Large intestine (tissue), 3 donors: ENCODE data around the gene EBF3. TPM values are rescaled to one million over a fixed set of nuclear protein-coding genes. Genes with fewer than 3 reads are reported as not detected.

Experiments
- DNase-seq, 2 donors: peaks; one replicate each; pipeline versions ENCODE4 v3.0.0 to v3.0.0-alpha.2; 2013
- H3K27ac ChIP-seq: one replicate; pipeline ENCODE4 v1.5.1; 2013; ENCODE audit warnings: low read length
- H3K27me3 ChIP-seq: 2 replicates; pipeline ENCODE4 v1.6.1; 2013; ENCODE audit warnings: low read length; ENCODE audit not compliant: control insufficient read depth, insufficient read depth
- H3K36me3 ChIP-seq: 2 replicates; pipeline ENCODE4 v1.6.1; 2013; ENCODE audit warnings: low read length; ENCODE audit not compliant: control insufficient read depth, insufficient read depth
- H3K4me1 ChIP-seq: one replicate; pipeline ENCODE4 v1.6.1; 2013; ENCODE audit warnings: low read length; ENCODE audit not compliant: control insufficient read depth, insufficient read depth
- H3K4me3 ChIP-seq: one replicate; pipeline ENCODE4 v1.5.1; 2013; ENCODE audit warnings: low read length
- H3K9me3 ChIP-seq: one replicate; pipeline ENCODE4 v1.6.1; 2013; ENCODE audit warnings: mild to moderate bottlenecking, low read depth, low read length, moderate library complexity; ENCODE audit not compliant: control insufficient read depth
- WGBS: methylation state at CpG from one replicate; pipeline ENCODE4 v1.1.5; 2013; ENCODE audit warnings: low lambda C conversion rate; ENCODE audit not compliant: insufficient coverage; 5-methylcytosine and 5-hydroxymethylcytosine counted together
- polyA plus RNA-seq: library from polyadenylated mRNA; unstranded; fragments of 120-200 nt; gene quantifications from one replicate; pipeline ENCODE4 v1.2.1, GENCODE V29; 2013

EBF3 gene
- polyA plus RNA-seq, 1 donor, result 7.5 TPM

- 0% methylated on average over 2 of the region's 17 CpGs for WGBS
Observed at GRCh38 chr10:129965959-129966358, 1.9 kb upstream of the EBF3 start.

GRCh38 chr10:129965425-129965808 is 1.3 kb upstream of the EBF3 start:
- H3K36me3 ChIP-seq, result no peaks in the 10 kb centered on the region
- no peak overlapping the region for H3K4me3 ChIP-seq
- peaks cover 23% of the 10 kb centered on the region for H3K9me3 ChIP-seq
- peaks cover 13% of the 10 kb centered on the region for H3K4me1 ChIP-seq
- WGBS, result no CpG with 5 or more reads among the region's 15 CpGs
- H3K27ac ChIP-seq, result no peak overlapping the region
- no peak for DNase-seq
- H3K27me3 ChIP-seq, result peaks cover 96% of the 10 kb centered on the region

More at GRCh38 chr10:129965959-129966358, 1.9 kb upstream of the EBF3 start:
- H3K36me3 ChIP-seq, result no peaks in the 10 kb centered on the region
- H3K27ac ChIP-seq, result no peak overlapping the region
- peaks cover 26% of the 10 kb centered on the region for H3K9me3 ChIP-seq
- peaks cover 96% of the 10 kb centered on the region for H3K27me3 ChIP-seq
- no peak for DNase-seq
- H3K4me3 ChIP-seq, result no peak overlapping the region
- H3K4me1 ChIP-seq, result peaks cover 13% of the 10 kb centered on the region

- Histone ChIP-seq H3K36me3 (no peaks in the 10 kb centered on the region), H3K4me1 (peaks cover 13% of the 10 kb centered on the region), H3K27me3 (peaks cover 96% of the 10 kb centered on the region), H3K9me3 (peaks cover 26% of the 10 kb centered on the region), H3K27ac (no peak overlapping the region), H3K4me3 (peak overlapping the region; percentile 18)
- no peak for DNase-seq
- no CpG with 5 or more reads among the region's 82 CpGs for WGBS
Observed at GRCh38 chr10:129964611-129965424, 744 bp upstream of the EBF3 start.

GRCh38 chr10:129962872-129963640 is 1.0 kb downstream of the EBF3 start:
- Histone ChIP-seq H3K36me3 (no peaks in the 10 kb centered on the region), H3K9me3 (peaks cover 17% of the 10 kb centered on the region), H3K4me3 (peak overlapping the region; percentile 28), H3K27ac (no peak overlapping the region), H3K4me1 (peaks cover 10% of the 10 kb centered on the region), H3K27me3 (peaks cover 95% of the 10 kb centered on the region)
- WGBS, result no CpG with 5 or more reads among the region's 79 CpGs
- DNase-seq, result peak in 1 of 2 donors; percentile 59

- no peak for DNase-seq
- H3K4me1 ChIP-seq, result peaks cover 10% of the 10 kb centered on the region
- H3K27ac ChIP-seq, result no peak overlapping the region
- WGBS, result 7% methylated on average over 3 of the region's 18 CpGs
- peaks cover 94% of the 10 kb centered on the region for H3K27me3 ChIP-seq
- peak overlapping the region; percentile 10 for H3K4me3 ChIP-seq
- no peaks in the 10 kb centered on the region for H3K36me3 ChIP-seq
- peaks cover 11% of the 10 kb centered on the region for H3K9me3 ChIP-seq
Observed at GRCh38 chr10:129962031-129962871, 1.8 kb downstream of the EBF3 start.

GRCh38 chr10:129961157-129961701 is 2.8 kb downstream of the EBF3 start:
- Histone ChIP-seq H3K36me3 (no peaks in the 10 kb centered on the region), H3K27me3 (peaks cover 94% of the 10 kb centered on the region), H3K9me3 (peaks cover 7% of the 10 kb centered on the region), H3K4me1 (peaks cover 12% of the 10 kb centered on the region), H3K27ac (no peak overlapping the region), H3K4me3 (no peak overlapping the region)
- WGBS, result 6% methylated on average over 2 of the region's 7 CpGs
- no peak for DNase-seq

GRCh38 chr10:129960481-129961156 is 3.5 kb downstream of the EBF3 start:
- Histone ChIP-seq H3K4me3 (no peak overlapping the region), H3K27me3 (peaks cover 89% of the 10 kb centered on the region), H3K9me3 (peaks cover 7% of the 10 kb centered on the region), H3K4me1 (peaks cover 13% of the 10 kb centered on the region), H3K27ac (no peak overlapping the region), H3K36me3 (no peaks in the 10 kb centered on the region)
- DNase-seq, result no peak
- WGBS, result 15% methylated on average over 2 of the region's 14 CpGs

- DNase-seq, result no peak
- H3K9me3 ChIP-seq, result peaks cover 6% of the 10 kb centered on the region
- WGBS, result no CpG with 5 or more reads among the region's 83 CpGs
- H3K4me3 ChIP-seq, result no peak overlapping the region
- H3K27ac ChIP-seq, result no peak overlapping the region
- peaks cover 13% of the 10 kb centered on the region for H3K4me1 ChIP-seq
- peaks cover 84% of the 10 kb centered on the region for H3K27me3 ChIP-seq
- no peaks in the 10 kb centered on the region for H3K36me3 ChIP-seq
Observed at GRCh38 chr10:129959544-129960480, 4.3 kb downstream of the EBF3 start.
